NCI-H226 (cell line): Measurements from ENCODE around the gene STYXL2.

Source experiments
- DNase-seq: peaks from one replicate; pipeline ENCODE4 v3.0.0-alpha.2; 2015

The STYXL2 gene

DNA sequence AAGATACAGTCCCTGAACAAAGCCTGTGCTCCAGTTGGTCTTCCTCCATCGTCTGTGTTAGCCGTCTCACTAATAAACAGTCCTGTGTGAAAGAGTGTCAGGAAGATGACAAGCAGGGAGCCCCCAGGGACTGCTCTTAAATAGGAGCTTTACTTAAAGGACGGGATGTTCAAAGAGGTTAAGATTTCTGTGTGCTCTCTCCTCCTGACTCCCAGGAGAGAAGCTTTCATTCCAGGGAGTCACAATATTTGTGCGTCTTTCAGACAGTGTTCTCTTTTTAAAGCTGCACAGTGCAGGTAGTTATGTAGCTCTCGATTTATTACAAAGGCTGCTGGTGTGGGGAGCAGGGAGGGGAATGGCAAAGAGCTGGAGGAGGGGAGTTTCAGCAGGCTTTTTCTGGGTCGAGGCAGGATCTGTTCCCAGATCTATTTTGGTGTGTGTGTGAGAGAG lies 43.5 kb downstream of the STYXL2 start:
- DNase-seq: no peak

DNA sequence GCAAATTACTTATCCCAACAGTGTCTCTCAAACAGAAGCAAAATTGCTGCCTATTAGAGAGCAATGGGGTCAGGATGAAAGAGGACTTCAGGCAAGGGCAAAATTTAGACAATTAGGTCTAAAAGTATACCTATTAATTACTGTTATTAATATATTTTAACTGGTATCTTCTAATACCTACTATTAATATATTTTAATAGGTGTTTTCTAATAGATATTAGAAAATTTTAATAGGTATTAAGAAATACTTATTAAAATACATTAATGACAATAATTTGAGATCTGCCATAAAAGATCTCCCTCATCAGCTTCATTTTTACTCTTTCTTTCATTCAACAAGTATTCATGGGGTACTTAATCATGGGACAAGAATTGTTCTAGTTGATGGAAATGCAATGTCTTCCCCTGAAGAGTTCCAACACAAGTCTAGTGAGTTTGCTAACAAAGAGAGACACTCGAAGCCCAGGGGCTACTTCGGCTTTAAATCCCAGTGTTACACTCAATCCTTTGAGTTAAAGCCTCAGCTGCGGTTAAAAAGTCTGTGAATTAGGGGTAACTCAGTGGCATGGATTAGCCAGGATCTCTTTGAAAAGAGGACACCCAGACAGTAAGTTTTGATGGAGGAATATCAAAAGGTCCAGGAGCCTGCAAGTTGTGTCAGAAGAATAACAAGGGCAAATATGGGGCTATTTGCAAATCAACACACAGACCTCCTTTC lies 44.1 kb downstream of the STYXL2 start:
- no peak for DNase-seq

DNA sequence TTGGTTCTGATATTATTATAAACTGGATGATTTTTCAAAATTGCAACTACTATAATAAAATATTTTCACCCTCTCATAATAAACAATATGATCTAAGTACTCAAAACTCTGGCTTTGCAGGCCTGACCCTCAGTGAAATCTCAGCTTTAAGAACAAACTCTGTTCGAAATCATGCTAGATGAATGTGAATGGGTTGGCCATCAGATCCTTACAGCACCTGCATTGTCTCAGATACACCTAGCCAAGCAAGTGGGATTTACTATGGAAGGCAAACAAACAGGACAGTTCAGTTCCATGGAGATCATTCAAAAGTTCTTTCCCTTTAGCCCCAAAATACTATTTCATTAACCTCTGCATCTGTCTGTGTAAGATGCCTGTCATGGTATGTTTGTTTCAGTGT lies 44.8 kb downstream of the STYXL2 start:
- no peak for DNase-seq

DNA sequence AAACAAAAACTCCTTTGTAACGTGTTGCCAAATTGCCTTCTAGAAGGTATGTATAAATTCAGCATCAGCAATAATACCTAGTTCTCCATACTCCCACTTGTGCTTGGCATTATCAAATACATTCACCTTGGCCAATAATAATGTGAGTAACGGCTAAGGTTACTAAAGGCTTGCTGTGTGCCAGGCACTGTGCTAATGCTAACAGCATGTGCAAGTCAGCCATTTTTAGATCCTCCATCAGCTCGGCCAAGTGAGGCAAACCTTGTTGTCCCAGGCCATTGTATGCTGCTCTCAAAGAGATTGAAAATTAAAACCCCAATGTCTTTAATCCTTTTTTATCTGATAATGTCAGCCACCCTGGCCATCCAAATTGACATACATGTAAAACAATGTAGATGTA lies 48.1 kb downstream of the STYXL2 start:
- DNase-seq: no peak
